GM18526 (cell line): ENCODE data around the gene HS6ST1.

Experiments used
- POLR2A ChIP-seq: IDR thresholded peaks from 3 replicates; pipeline ENCODE4 v1.6.1; 2011; ENCODE audit not compliant: insufficient read length; ENCODE audit errors: extremely low read depth

The HS6ST1 gene

DNA sequence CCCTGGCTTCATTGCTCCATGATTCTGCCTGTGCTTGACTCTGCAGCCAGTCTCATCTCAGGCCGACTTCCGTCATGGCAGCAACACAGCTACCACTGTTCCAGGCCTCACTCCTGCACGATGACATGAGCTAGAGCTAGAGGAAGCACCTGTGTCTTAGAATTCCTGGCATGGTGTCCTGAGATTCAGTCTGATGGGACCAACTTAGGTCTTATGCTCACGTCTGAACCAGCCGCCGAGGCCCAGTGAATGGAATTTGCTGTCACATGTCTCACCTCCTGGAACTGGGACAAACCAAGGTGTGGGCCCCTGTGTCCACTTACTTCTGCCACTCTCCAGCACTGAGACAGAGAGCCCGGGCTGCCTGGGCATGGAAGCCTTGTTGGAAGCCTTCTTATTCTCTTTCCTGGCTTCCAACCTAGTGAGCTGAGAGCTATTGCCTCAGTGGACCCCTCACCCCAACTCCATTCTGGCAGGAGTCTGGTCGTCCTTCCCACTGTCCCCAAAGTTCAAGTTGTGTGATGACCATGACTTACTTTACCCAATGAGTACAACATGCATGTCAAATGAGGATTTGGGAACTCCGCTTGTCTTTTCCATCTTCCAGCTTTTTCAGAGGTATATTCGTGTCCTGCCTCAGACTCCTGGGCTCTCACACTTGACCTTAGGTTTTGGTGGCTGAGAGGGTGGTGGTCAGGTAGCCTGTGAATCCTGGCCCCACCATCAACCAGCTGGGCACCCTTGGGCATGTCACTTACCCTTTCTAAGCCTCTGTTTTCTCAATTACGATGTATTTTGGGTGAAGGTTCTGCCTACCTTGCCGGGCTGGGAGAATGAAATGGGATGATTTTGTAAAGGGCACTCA lies 39.1 kb upstream of the HS6ST1 start:
- TF ChIP-seq POLR2A, result no peak

DNA sequence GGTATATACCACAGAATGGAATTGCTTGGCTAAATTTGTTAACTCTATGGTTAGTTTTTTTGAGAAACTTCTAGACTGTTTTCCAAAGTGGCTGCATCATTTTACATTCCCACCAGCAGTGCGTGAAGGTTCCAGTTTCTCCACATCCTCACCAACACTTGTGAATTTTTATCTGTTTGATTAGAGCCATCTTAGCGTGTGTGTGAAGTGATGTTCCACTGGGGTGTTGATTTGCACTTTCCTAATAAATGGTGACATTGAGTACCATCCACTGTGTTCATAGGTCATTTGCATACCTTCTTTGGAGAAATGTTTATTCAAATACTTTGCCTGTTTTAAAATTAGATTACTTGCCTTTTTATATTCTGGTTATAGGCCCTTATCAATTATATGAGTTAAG lies 37.5 kb upstream of the HS6ST1 start:
- no peak for TF ChIP-seq POLR2A

DNA sequence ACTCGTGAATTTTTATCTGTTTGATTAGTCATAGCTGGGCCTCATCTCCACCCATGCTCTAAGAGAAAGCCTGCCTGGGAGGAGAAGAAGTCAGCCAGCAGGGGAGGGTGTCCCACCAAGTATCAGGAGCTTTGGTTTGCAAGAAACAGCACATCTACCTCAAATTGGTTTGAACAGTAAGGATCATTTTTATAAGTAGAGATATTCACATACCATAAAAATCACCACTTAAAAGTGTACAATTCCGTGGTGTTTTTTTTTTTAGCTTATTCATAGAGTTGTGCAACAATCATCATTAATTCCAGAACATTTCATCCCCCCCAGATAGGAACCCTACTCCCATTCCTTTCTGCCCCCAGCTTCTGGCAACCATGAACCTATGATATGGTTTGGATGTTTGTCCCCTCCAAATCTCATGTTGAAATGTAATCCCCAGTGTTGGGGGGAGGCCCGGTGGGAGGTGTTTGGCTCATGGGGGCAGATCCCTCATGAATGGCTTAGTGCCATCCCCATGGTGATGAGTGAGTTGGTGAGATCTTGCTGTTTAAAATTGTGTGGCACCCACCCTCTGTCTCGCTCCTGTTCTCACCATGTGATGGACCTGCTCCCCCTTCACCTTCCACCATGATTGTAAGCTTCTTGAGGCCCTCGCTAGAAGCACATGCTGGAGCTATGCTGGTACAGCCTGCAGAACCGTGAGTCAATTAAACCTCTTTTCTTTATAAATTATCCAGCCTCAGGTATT lies 36.2 kb upstream of the HS6ST1 start:
- no peak for TF ChIP-seq POLR2A

DNA sequence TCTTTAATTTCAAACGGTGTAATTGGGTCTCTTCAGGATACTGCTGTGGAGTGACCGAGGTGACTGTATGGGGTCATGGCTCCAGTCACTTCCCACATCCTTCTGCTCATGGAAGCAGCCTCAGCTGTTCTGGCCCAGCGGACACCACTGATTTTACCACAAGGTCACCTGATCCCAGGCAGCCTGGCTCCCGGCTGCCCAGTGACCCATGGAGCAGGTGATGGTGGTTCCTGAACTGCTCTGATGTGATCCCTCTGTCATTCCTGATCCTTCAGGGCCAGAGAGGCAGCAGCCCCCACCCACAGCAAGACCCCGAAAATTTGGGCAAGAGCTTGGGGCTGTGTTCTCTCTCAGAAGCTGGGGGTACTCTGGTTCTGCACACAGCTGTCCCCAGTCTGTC lies 35.5 kb upstream of the HS6ST1 start:
- TF ChIP-seq POLR2A, result no peak

DNA sequence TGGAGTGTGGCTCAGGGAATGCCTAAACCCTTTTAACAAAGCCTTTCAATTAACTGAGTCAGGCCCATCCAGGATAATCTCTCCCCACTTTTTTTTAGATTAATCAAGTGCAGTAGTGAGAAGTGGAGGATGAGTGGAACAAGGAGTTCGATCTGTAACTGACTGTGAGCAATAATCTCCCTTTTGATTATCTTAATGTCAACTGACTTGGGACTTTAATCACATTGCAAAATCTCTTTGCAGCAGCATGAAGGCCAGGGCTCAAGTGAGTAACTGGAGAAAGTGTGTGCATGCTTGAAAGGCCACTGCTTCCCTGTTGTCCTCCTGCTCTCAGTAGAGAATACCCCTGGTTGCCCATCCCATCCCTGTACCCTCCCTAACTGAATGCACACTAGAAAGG lies 32.1 kb upstream of the HS6ST1 start:
- TF ChIP-seq POLR2A, result no peak

DNA sequence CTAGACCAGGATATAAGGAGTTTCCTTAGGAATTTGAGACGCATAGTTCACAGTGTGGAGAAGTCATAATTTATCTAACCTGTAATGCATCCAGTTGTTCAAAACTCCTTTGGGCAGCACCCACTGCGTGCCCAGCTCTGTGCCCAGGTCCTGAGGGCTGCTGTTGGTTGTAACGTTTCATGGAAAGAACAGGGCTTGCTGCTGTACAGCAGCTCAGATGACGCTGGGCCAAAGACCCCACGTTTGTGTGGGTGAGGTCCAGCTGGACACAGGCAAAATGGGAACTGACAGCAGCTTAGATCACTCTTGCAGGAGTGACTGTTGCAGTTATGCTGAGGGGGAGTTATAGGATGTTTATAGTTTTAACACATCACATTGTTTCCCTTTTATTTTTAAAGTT lies 30.0 kb upstream of the HS6ST1 start:
- no peak for TF ChIP-seq POLR2A

DNA sequence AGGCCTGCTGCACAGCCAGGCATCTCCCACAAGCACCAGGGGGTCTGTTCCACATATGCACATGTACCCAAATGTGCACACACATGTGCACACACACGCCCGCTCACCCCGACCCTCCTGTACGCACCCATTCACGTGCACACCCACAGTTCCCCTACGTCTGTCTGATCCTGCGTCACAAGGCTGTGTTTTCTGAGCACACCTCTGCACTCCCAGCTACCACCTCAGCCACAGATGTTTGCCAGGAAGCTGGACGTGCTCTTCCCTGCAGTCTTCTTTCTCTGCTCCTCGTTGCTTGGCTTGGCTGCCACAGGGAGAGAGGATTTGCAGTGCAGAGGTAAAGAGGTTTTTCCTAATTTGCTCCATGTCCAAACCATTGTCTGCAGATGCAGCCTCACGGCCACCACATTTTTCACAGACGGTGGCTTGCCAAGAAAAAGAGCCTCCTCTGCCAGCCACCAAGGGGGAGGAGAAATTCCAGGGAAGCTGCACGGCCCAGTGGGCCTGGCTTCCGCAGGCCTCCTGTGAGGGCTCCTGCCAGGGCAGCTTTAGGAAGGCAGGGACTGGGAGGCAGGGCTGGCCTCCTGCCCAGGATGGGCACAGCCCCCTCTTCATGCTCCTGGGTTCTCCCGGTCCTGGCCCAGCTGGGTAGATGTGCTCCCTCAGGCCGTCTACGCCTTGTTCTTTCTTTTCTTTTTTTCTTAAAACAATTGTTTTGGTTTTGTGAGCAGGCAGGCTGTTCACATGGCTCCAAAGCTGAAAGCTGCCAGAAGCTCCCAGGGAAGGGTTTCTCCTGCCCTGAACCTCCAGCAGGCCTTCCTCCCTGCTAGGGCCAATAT lies 29.3 kb upstream of the HS6ST1 start:
- TF ChIP-seq POLR2A, result no peak

DNA sequence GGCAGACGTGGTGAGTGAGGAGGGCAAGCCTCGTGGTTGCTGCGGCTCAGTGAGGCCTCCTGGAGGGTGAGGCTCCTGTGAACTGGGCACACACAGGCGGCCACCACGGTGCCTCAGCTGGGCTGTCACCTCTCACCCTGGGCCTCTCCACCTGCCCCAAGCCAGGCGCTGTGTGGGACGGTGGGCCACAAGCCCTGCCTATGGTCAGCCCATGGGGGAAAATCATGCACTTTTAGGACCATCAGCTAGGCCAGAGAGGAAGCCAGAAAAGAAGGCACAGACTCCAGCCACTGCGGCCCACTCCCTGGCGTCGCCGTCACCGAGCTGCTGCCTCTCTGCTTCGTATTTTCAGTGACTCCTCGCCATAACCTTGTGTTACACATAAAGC lies 28.5 kb upstream of the HS6ST1 start:
- no peak for TF ChIP-seq POLR2A

DNA sequence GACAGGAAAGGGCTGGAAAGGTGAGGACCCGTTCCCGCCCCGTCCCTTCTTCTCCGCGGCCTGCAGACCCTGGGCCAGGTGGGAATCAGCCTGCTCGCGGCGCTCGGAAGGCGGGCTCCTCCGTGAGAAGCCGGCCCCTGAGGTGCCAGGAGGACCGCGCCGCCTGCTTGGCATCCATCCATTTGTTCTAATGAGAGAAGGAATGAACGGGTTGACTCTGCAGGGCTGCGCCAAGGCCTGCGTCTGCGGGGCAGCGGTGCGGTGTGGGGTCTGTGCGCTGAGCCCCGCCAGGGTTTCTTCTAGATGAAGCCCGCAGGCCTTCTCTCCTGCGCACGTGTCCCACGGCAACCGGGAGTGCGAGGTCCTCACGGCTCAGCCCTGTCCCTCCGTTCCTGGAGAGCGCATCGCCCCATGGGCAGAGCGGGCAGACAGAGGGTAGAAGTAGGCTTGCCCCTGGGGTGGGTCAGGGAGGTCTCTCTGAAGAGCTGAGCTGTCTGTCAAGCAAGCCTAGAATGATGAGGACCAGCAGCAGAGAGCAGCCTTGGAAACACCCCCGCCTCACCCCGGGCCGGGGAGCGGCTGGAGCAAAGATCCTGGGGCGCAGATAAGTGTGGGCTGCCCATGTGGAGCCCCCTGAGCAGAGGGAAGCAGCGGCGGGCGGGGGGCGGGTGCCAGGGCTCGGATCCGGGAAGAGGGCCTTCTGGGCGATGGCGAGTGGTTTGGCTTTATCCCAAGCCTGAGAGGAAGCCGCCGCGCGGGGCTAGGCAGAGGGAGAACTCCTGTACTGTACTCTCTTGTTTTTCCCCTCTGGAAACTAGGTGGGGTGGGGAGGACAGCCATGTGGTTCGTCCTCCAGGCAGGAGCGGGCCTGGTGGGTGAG lies 27.9 kb upstream of the HS6ST1 start:
- no peak for TF ChIP-seq POLR2A

DNA sequence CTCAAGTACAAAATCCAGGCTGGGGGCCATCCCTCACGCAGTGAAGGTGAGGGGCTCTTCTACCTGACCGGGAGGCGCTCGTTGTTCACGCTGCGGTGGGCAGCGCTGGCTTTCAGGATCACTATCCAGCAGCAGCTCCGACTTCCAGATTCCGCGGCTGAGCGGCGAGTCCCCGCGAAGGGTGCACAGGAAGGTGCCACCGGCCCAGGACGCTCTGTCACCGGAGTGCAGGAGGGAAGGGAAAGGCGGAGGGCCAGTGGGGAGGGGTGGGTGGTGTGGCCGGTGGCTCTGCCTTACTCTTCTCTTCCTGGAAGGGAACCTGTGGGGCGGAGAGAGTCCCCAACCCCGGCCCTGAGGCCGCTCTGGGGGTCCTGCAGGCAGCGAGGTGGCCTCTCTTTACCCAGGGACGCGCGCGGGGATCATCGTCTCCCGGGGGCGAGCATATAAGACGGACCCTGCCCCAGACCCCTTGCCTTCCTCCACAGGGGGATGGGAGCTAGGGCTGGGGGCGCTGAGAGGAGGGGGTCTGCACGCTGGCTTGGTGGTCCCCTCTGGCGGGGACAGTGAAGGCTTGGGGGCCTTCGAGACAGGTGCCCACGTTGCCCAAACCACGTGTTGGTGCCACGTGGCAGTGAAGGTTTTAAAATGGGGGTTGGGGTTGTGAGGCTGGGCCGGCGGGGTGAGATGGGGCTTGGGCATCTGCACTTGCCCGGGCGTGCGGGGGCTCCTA lies 26.9 kb upstream of the HS6ST1 start:
- TF ChIP-seq POLR2A, result no peak

DNA sequence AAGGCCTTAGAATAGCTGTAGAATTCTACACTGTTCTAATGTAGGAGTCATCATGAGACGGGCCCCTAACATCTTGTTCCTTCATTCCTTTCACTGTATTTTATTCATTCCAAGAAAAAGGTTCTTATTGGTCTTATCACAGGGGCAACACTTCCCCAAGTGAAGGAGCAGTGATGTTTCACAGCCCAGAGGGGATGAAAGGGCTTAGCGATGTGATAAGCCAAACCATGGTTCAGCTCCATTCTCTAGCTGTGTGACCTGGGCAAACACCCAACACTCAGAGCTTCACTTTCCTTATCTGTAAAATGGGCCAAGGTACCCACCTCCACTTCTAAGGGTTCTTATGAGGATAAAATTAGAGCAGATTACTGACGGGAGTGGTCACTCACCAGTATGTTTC lies 25.4 kb upstream of the HS6ST1 start:
- TF ChIP-seq POLR2A, result no peak

DNA sequence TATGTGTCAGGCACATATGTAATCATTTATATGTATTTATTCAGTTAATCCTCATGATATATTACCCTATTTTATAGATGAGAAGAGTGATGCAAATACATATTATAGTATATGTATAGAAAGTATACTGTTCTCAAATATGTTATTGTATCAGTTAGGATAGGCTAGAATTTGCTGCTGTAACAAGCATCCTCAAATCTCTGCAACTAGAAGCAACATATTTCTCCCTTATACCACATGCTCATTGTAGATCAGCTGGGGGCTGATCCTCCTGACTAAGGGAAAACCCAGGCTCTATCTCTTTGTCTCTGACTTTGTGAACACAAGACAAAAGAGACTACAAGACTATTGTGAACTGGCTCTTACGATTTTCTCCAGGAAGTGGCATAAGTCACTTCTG lies 24.8 kb upstream of the HS6ST1 start:
- TF ChIP-seq POLR2A, result no peak

DNA sequence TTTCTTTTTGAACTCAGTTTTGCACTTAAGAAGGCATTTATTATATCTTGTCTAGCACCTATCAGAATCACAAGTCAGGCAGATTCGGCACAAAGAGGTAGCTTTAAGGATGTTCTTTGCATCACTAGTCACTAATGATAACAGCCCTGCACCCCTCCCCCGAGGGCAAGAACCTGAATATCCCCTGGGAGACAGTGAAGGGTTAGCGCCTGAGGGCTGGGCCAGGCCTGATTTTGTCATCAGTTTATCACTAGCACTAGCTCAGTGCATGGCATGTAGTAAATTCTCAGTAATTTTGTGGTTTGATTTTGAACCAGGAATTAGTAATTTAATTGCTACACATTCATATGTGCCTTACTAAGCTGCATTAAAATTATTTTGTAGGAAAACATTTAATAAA lies 23.9 kb upstream of the HS6ST1 start:
- TF ChIP-seq POLR2A, result no peak

DNA sequence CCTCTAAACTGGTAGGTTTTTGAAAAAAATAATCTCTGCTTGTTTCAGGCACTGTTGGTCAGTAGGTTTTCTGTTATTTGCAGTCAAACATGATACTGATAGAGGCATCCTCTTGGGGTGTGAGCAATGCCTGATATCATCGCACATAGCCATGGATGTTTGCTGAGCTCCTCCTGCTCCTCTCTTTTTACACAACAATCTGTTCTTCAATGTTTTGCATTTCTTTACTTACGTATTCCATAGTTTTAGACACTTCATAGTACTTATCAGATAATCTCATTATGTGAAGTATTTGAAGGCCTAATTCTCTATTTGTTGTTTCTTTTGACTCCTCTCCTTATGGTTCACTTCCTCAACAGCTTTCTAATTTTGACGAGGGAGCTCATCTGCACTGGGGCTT lies 23.0 kb upstream of the HS6ST1 start:
- TF ChIP-seq POLR2A, result no peak

DNA sequence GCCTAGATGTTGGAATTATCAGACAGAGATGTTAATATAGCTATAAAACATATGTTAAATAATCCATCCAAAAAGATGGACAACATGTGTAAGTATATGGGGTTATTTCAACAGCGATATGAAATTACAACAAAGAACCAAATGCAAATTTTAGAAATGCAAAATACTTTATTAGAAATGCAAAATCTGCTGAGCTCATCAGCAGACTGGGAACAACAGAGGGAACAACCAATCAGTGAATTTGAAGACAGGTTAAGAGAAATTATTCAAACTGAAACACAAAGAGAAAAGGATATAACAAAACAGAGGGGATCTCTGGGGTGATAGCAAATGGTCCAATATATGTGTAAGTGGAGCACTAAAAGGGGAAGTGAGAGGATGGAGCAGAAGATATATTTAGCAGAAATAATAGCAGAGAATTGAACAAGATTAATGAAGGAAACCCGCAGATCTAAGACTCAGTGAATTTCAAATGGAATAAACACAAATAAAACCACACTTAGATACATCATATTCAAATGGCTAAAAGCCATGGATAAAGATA lies 13.5 kb upstream of the HS6ST1 start:
- no peak for TF ChIP-seq POLR2A
